Gastroesophageal sphincter (tissue), 4 donors: ENCODE data around the gene NCKAP5. TPM values are rescaled to one million over a fixed set of nuclear protein-coding genes. Genes with fewer than 3 reads are reported as not detected.

ENCODE experiments used
- ATAC-seq: fragments of 150-250 bp; one replicate; pipeline ENCODE4 v1.9.1; 2016; ENCODE audit warnings: mild to moderate bottlenecking, moderate library complexity
- H3K27ac ChIP-seq, 4 donors: fragments of 200-600 bp; sonication (generic) in 3 of 4; 1 replicate in 3 of 4; 2 replicates in 1 of 4; pipeline ENCODE4 v1.5.1; 2016 to 2019
- H3K27me3 ChIP-seq: fragments of 200-600 bp; sonication (generic); one replicate; pipeline ENCODE4 v1.5.1; 2019
- H3K36me3 ChIP-seq, 2 donors: fragments of 200-600 bp; sonication (generic); one replicate each; pipeline ENCODE4 v1.5.1; 2019; ENCODE audit warnings: control low read depth in 1 of 2
- H3K4me1 ChIP-seq, 3 donors: fragments of 200-600 bp; sonication (generic); 1 replicate in 2 of 3; 2 replicates in 1 of 3; pipeline ENCODE4 v1.5.1; 2016 to 2019; ENCODE audit warnings: control low read depth in 2 of 3
- H3K4me3 ChIP-seq, 2 donors: fragments of 200-600 bp; sonication (generic); one replicate each; pipeline ENCODE4 v1.5.1; 2019; ENCODE audit warnings: mild to moderate bottlenecking in 1 of 2, moderate library complexity in 1 of 2
- H3K9me3 ChIP-seq, 3 donors: fragments of 200-600 bp; sonication (generic); one replicate each; pipeline ENCODE4 v1.5.1; 2017 to 2019; ENCODE audit warnings: control low read depth in 2 of 3
- CTCF ChIP-seq, 4 experiments: fragments of 200-600 bp in 2 of 4; fragments of 450-650 bp in 2 of 4; sonication (generic) in 1 of 4; IDR thresholded peaks; one replicate each; pipeline ENCODE4 v1.5.1; 2017 to 2019; ENCODE audit warnings: antibody characterized with exemption in 4 of 4, mild to moderate bottlenecking in 2 of 4, moderate library complexity in 2 of 4
- EP300 ChIP-seq: sonication (generic); formaldehyde crosslinking; IDR thresholded peaks from one replicate; pipeline ENCODE4 v1.6.1; 2017; ENCODE audit warnings: antibody characterized with exemption, mild to moderate bottlenecking
- POLR2A ChIP-seq, 2 donors: fragments of 450-650 bp; IDR thresholded peaks; one replicate each; pipeline ENCODE4 v1.6.1; 2017; ENCODE audit warnings: antibody characterized with exemption in 2 of 2, mild to moderate bottlenecking in 2 of 2, moderate library complexity in 1 of 2
- POLR2AphosphoS5 ChIP-seq: sonication (generic); formaldehyde crosslinking; IDR thresholded peaks from one replicate; pipeline ENCODE4 v1.6.1; 2017; ENCODE audit warnings: antibody characterized with exemption
- WGBS, 2 donors: methylation state at CpG; one replicate each; pipeline ENCODE4 v1.1.5; 2018; ENCODE audit warnings: low coverage in 1 of 2; 5-methylcytosine and 5-hydroxymethylcytosine counted together
- total RNA-seq, 4 donors: library from RNA; depleted of rRNA; stranded (reverse); fragments of >200 nt; gene quantifications; one replicate each; pipeline ENCODE4 v1.1.0, GENCODE V29; 2016

NCKAP5 gene
- total RNA-seq, 4 donors from 2014 or later: 0.16 to 0.57 (median 0.33) TPM

GRCh38 chr2:133303150-133303549, 265.1 kb downstream of the NCKAP5 start:
- Histone ChIP-seq H3K4me1 (no peaks in the 10 kb centered on the region), H3K27me3 (no peaks in the 10 kb centered on the region), H3K9me3 (no peaks in the 10 kb centered on the region), H3K4me3 (no peak overlapping the region), H3K36me3 (no peaks in the 10 kb centered on the region), H3K27ac (no peak overlapping the region)
- 33 to 57% methylated on average over 1 of the region's 1 CpG for WGBS, 2 donors
- TF ChIP-seq EP300 (no peak), CTCF (IDR thresholded peaks at IDR 0.05) (no peak), POLR2AphosphoS5 (no peak), POLR2A (IDR thresholded peaks at IDR 0.05) (no peak)
- no peak for ATAC-seq

GRCh38 chr2:133296401-133296800, 271.9 kb downstream of the NCKAP5 start:
- ATAC-seq: no peak
- TF ChIP-seq POLR2A (IDR thresholded peaks at IDR 0.05) (no peak), EP300 (no peak), CTCF (IDR thresholded peaks at IDR 0.05) (no peak), POLR2AphosphoS5 (no peak)
- H3K9me3 ChIP-seq: no peaks in the 10 kb centered on the region
- H3K36me3 ChIP-seq: no peaks in the 10 kb centered on the region
- H3K27me3 ChIP-seq: no peaks in the 10 kb centered on the region
- H3K4me1 ChIP-seq: no peaks in the 10 kb centered on the region
- no peak overlapping the region for H3K27ac ChIP-seq
- no peak overlapping the region for H3K4me3 ChIP-seq

- no peak for ATAC-seq
- Histone ChIP-seq H3K9me3 (no peaks in the 10 kb centered on the region), H3K4me1 (no peaks in the 10 kb centered on the region), H3K36me3 (no peaks in the 10 kb centered on the region), H3K27ac (no peak overlapping the region), H3K27me3 (no peaks in the 10 kb centered on the region), H3K4me3 (no peak overlapping the region)
- 53 to 74% methylated on average over 2 to 6 of the region's 7 CpGs for WGBS, 2 donors
- TF ChIP-seq POLR2AphosphoS5 (no peak), EP300 (no peak), POLR2A (IDR thresholded peaks at IDR 0.05) (no peak), CTCF (IDR thresholded peaks at IDR 0.05) (no peak)
Measured at GRCh38 chr2:133293544-133294353, 274.5 kb downstream of the NCKAP5 start.

- H3K9me3 ChIP-seq: no peaks in the 10 kb centered on the region
- H3K4me1 ChIP-seq: no peaks in the 10 kb centered on the region
- H3K36me3 ChIP-seq: no peaks in the 10 kb centered on the region
- H3K27ac ChIP-seq: no peak overlapping the region
- no peak for ATAC-seq
- TF ChIP-seq EP300: no peak
- no peak overlapping the region for H3K4me3 ChIP-seq
- WGBS, 2 donors: 71 to 72% methylated on average over 2 of the region's 2 CpGs
- no peaks in the 10 kb centered on the region for H3K27me3 ChIP-seq
Measured at GRCh38 chr2:133292259-133292658, 276.0 kb downstream of the NCKAP5 start.

GRCh38 chr2:133287709-133288108, 280.6 kb downstream of the NCKAP5 start:
- no peak for ATAC-seq
- Histone ChIP-seq H3K27me3 (no peaks in the 10 kb centered on the region), H3K4me1 (no peaks in the 10 kb centered on the region), H3K36me3 (no peaks in the 10 kb centered on the region), H3K9me3 (no peaks in the 10 kb centered on the region), H3K27ac (no peak overlapping the region), H3K4me3 (no peak overlapping the region)
- 43 to 57% methylated on average over 2 of the region's 2 CpGs for WGBS, 2 donors
- TF ChIP-seq CTCF (IDR thresholded peaks at IDR 0.05) (no peak), POLR2A (IDR thresholded peaks at IDR 0.05) (no peak), POLR2AphosphoS5 (no peak), EP300 (no peak)
